H1 (cell line): ENCODE results near the gene MIEF2. TPM values are rescaled to one million over a fixed set of nuclear protein-coding genes. Genes with fewer than 3 reads are reported as not detected.

Experiments
- CTCF ChIA-PET: fragments of 300-600 bp; sonication (Branson Sonifier 250); formaldehyde crosslinking; loops from one replicate; lab custom pipeline; 2021; ENCODE audit not compliant: partially characterized antibody; lab: Charles Lee
- POLR2A ChIA-PET: fragments of 300-600 bp; sonication (Branson Sonifier 250); formaldehyde crosslinking; loops from one replicate; lab custom pipeline; 2021; ENCODE audit warnings: inconsistent platforms; ENCODE audit not compliant: partially characterized antibody; lab: Charles Lee
- DNase-seq, 2 experiments: peaks; one replicate each; pipeline versions ENCODE4 v3.0.0 to v3.0.0-alpha.2; 2010 to 2022; ENCODE audit warnings: low spot score in 2 of 2, low read depth in 1 of 2, mixed read lengths in 1 of 2
- FAIRE-seq: peaks from 2 replicates; lab custom pipeline; 2011; peaks lifted over from hg19 to GRCh38; lab: Jason Lieb, UNC
- H2AFZ ChIP-seq: 2 replicates; pipeline ENCODE4 v1.8.1; 2012; ENCODE audit warnings: low read length, inconsistent platforms
- H2AK5ac ChIP-seq: 2 replicates; pipeline ENCODE4 v1.6.1; 2013; ENCODE audit warnings: low read depth, low read length
- H2BK120ac ChIP-seq: replicated peaks from 2 replicates; pipeline ENCODE3; 2013; ENCODE audit warnings: low read depth, low read length, inconsistent platforms
- H2BK12ac ChIP-seq: 2 replicates; pipeline ENCODE4 v1.6.1; 2013; ENCODE audit warnings: low read depth, low read length
- H2BK15ac ChIP-seq: 2 replicates; pipeline ENCODE4 v1.6.1; 2013; ENCODE audit warnings: low read length
- H2BK20ac ChIP-seq: 2 replicates; pipeline ENCODE4 v1.6.1; 2013; ENCODE audit warnings: low read length
- H2BK5ac ChIP-seq: 2 replicates; pipeline ENCODE4 v1.6.1; 2013; ENCODE audit warnings: low read depth, low read length
- H3K14ac ChIP-seq: 2 replicates; pipeline ENCODE4 v1.6.1; 2013; ENCODE audit warnings: inconsistent platforms; ENCODE audit not compliant: insufficient read length
- H3K18ac ChIP-seq: 2 replicates; pipeline ENCODE4 v1.6.1; 2013; ENCODE audit warnings: low read length; ENCODE audit errors: extremely low read depth
- H3K23ac ChIP-seq: 2 replicates; pipeline ENCODE4 v1.6.1; 2013; ENCODE audit warnings: inconsistent platforms; ENCODE audit not compliant: insufficient read length
- H3K23me2 ChIP-seq: 2 replicates; pipeline ENCODE4 v1.6.1; 2013; ENCODE audit warnings: low read depth, low read length
- H3K27ac ChIP-seq: 2 replicates; pipeline ENCODE4 v1.6.1; 2011; ENCODE audit warnings: low read depth, low read length, inconsistent platforms
- H3K27me3 ChIP-seq, 4 experiments: replicated peaks in 1 of 4; 1 replicate in 1 of 4; 2 replicates in 3 of 4; pipeline versions ENCODE4 v1.6.1 to v1.8.1; 2011 to 2013; ENCODE audit warnings: low read length in 3 of 4, mild to moderate bottlenecking in 3 of 4, inconsistent platforms in 2 of 4, mixed read lengths in 2 of 4, moderate library complexity in 1 of 4; ENCODE audit not compliant: control insufficient read depth in 3 of 4, insufficient read depth in 3 of 4; ENCODE audit errors: extremely low read depth in 1 of 4
- H3K36me3 ChIP-seq, 4 experiments: 2 replicates each; pipeline versions ENCODE4 v1.6.1 to v1.8.1; 2011 to 2013; ENCODE audit warnings: mild to moderate bottlenecking in 4 of 4, low read length in 3 of 4, moderate library complexity in 2 of 4, control low read depth in 1 of 4, inconsistent platforms in 1 of 4; ENCODE audit not compliant: insufficient read depth in 4 of 4, control insufficient read depth in 2 of 4
- H3K4ac ChIP-seq: replicated peaks from 2 replicates; pipeline ENCODE3; 2013; ENCODE audit warnings: low read length, low read depth, mixed read lengths, inconsistent platforms; ENCODE audit not compliant: insufficient read length
- H3K4me1 ChIP-seq, 4 experiments: replicated peaks in 1 of 4; 1 replicate in 1 of 4; 2 replicates in 3 of 4; pipeline versions ENCODE4 v1.6.1 to v1.8.1; 2011 to 2013; ENCODE audit warnings: low read length in 3 of 4, inconsistent platforms in 2 of 4, mixed read lengths in 1 of 4; ENCODE audit not compliant: insufficient read depth in 4 of 4, control insufficient read depth in 3 of 4
- H3K4me2 ChIP-seq, 2 experiments: 2 replicates each; pipeline versions ENCODE4 v1.6.1 to v1.8.1; 2011 to 2013; ENCODE audit warnings: low read depth in 2 of 2, low read length in 2 of 2, control low read depth in 1 of 2, inconsistent platforms in 1 of 2, mild to moderate bottlenecking in 1 of 2; ENCODE audit not compliant: insufficient read depth in 1 of 2
- H3K4me3 ChIP-seq, 4 experiments: fragments of 200-600, 300-600 bp in 1 of 4; sonication (generic), shearing (Covaris generic), sonication (Bioruptor Twin) in 1 of 4; 2 replicates each; pipeline versions ENCODE4 v1.5.1 to v1.8.1; 2011 to 2016; ENCODE audit warnings: low read length in 4 of 4, low read depth in 3 of 4, control low read depth in 2 of 4, inconsistent platforms in 2 of 4, mild to moderate bottlenecking in 2 of 4, mixed read lengths in 1 of 4, moderate library complexity in 1 of 4; ENCODE audit not compliant: insufficient read depth in 2 of 4; ENCODE audit errors: extremely low read depth in 1 of 4
- H3K56ac ChIP-seq: replicated peaks from 2 replicates; pipeline ENCODE3; 2013; ENCODE audit warnings: low read depth, mild to moderate bottlenecking, mixed read lengths, low read length, inconsistent platforms; ENCODE audit not compliant: insufficient read length
- H3K79me1 ChIP-seq: 2 replicates; pipeline ENCODE4 v1.6.1; 2013; ENCODE audit warnings: low read depth, low read length, control low read depth
- H3K79me2 ChIP-seq, 2 experiments: 2 replicates each; pipeline versions ENCODE4 v1.6.1 to v1.8.1; 2012 to 2013; ENCODE audit warnings: low read length in 2 of 2, mild to moderate bottlenecking in 2 of 2, inconsistent platforms in 1 of 2; ENCODE audit not compliant: insufficient read depth in 2 of 2, control insufficient read depth in 1 of 2
- H3K9ac ChIP-seq, 4 experiments: replicated peaks in 1 of 4; 1 replicate in 1 of 4; 2 replicates in 3 of 4; pipeline versions ENCODE4 v1.6.1 to v1.8.1; 2011 to 2013; ENCODE audit warnings: low read depth in 3 of 4, low read length in 3 of 4, control low read depth in 2 of 4, mild to moderate bottlenecking in 2 of 4, moderate library complexity in 2 of 4, inconsistent platforms in 1 of 4; ENCODE audit errors: extremely low read depth in 1 of 4
- H3K9me3 ChIP-seq, 2 experiments: 2 replicates each; pipeline versions ENCODE4 v1.6.1 to v1.8.1; 2012 to 2013; ENCODE audit warnings: mild to moderate bottlenecking in 2 of 2, moderate library complexity in 2 of 2, control low read depth in 1 of 2, inconsistent platforms in 1 of 2, low read depth in 1 of 2, low read length in 1 of 2, mixed read lengths in 1 of 2; ENCODE audit not compliant: insufficient read depth in 2 of 2
- H4K20me1 ChIP-seq, 2 experiments: replicated peaks in 1 of 2; 2 replicates each; pipeline versions ENCODE3 to v1.8.1; 2011 to 2013; ENCODE audit warnings: inconsistent platforms in 2 of 2, low read length in 2 of 2, mild to moderate bottlenecking in 1 of 2; ENCODE audit not compliant: insufficient read depth in 2 of 2, control insufficient read depth in 1 of 2
- H4K5ac ChIP-seq: 2 replicates; pipeline ENCODE4 v1.6.1; 2013; ENCODE audit warnings: low read length, low read depth, mixed read lengths, inconsistent platforms; ENCODE audit not compliant: insufficient read length
- H4K8ac ChIP-seq: 2 replicates; pipeline ENCODE4 v1.8.0; 2013; ENCODE audit warnings: mild to moderate bottlenecking, moderate library complexity, low read length, inconsistent platforms; ENCODE audit not compliant: insufficient read depth; ENCODE audit errors: extremely low read depth
- H4K91ac ChIP-seq: replicated peaks from 2 replicates; pipeline ENCODE3; 2013; ENCODE audit warnings: low read length, mixed read lengths, inconsistent platforms; ENCODE audit not compliant: insufficient read length
- GABPA ChIP-seq: IDR thresholded peaks from 2 replicates; pipeline ENCODE4 v1.6.1; 2011; ENCODE audit warnings: mild to moderate bottlenecking, low read length, moderate library complexity, borderline replicate concordance; ENCODE audit not compliant: insufficient read depth
- POLR2AphosphoS5 ChIP-seq: IDR thresholded peaks from 2 replicates; pipeline ENCODE4 v1.6.1; 2011; ENCODE audit warnings: low read depth, low read length
- WGBS, 2 experiments: shearing (Covaris generic) in 1 of 2; methylation state at CpG; one replicate each; pipeline versions ENCODE4 v1.1.6 to v1.1.7; 2013 to 2015; ENCODE audit warnings: low lambda C conversion rate in 2 of 2, mixed read lengths in 2 of 2, inconsistent platforms in 1 of 2, low coverage in 1 of 2, missing lambda C conversion rate in 1 of 2; ENCODE audit not compliant: insufficient replicate concordance in 2 of 2, insufficient coverage in 1 of 2, insufficient read length in 1 of 2; ENCODE audit errors: extremely low coverage in 1 of 2, missing lambda C conversion rate in 1 of 2; 5-methylcytosine and 5-hydroxymethylcytosine counted together
- polyA plus RNA-seq, 7 experiments: library from polyadenylated mRNA; depleted of rRNA in 3 of 7; stranded (reverse) in 5 of 7; unstranded in 2 of 7; fragments of >200 nt in 5 of 7; fragments of 200-250 nt in 2 of 7; gene quantifications; 1 replicate in 5 of 7; 2 replicates in 1 of 7; 4 replicates in 1 of 7; pipeline versions ENCODE4 v1.2.1 to v1.2.3, GENCODE V29; 2011 to 2013; ENCODE audit warnings: missing spikeins in 2 of 7, mixed read lengths in 2 of 7
- total RNA-seq: library from RNA; stranded (reverse); fragmentation: NEBNext Ultra II Directional; extraction: Animal tissue kit (Norgen Biotek cat#: 25700); gene quantifications from 2 replicates; pipeline ENCODE4 v1.2.1, GENCODE V29; 2021

MIEF2 gene
- total and polyA plus RNA-seq, 2 of the 8 experiments (the other 6 are each of a cell fraction or from before 2014, with no cell fraction given) = 9.9 to 24.9 TPM

DNA sequence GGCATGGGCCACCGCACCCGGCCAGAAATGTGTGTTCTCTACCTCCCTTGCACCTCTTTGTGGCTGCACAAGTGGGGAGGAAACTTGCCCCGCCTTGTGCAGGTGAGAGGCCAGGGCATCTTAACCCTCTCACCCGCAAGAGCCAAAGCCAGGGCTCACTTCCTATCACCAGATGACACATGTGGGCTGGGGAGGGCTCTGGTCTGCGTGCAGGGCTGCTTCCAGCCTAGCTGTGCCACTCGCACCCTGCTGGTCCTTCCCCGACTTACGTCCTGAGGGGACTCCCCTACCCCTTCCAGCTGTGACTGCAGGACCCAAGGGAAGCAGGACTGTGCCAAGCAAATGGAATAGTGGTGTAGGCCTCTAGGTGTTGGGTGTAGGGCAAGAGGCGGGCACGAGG, 6.9 kb downstream of the MIEF2 start:
- H4K20me1 ChIP-seq = peaks cover 2% of the 10 kb centered on the region in 2 experiments
- no peak overlapping the region for H3K23ac ChIP-seq
- ChIA-PET POLR2A (interaction anchor here (0.7 to 11.3 kb wide), 9 partner anchors 5 to 121 kb away, joined by 3 to 114 read pairs (median 7); partner anchors contain the start of genes FLII, MIEF2, SMCR8 and TOP3A), CTCF (interaction anchor here (1.6 to 3.3 kb wide), 2 partner anchors 19 to 26 kb away, joined by 4 to 17 read pairs; no protein-coding TSS in a partner anchor)
- H3K23me2 ChIP-seq = no peaks in the 10 kb centered on the region; the same call in 1 of the 2 replicates
- H3K4me2 ChIP-seq = no peak overlapping the region
- no peak overlapping the region for H3K27ac ChIP-seq
- no peaks in the 10 kb centered on the region for H3K9me3 ChIP-seq
- H3K9ac ChIP-seq = peak overlapping the region in 1 of 4 experiments; percentile 13; a peak in 1 of 7 replicates
- WGBS, 2 experiments = 83% methylated on average over 10 of the region's 10 CpGs; no CpG with 5 or more reads in 1 of the 2 experiments
- H2BK20ac ChIP-seq = no peak overlapping the region
- DNase-seq (no peak), FAIRE-seq (no peak)
- no peaks in the 10 kb centered on the region for H3K27me3 ChIP-seq
- no peak overlapping the region for H2BK120ac ChIP-seq
- peak overlapping the region; percentile 46 for H3K4ac ChIP-seq
- peak overlapping the region; percentile 60; the same call in 1 of the 2 replicates for H3K18ac ChIP-seq
- no peak overlapping the region for H3K56ac ChIP-seq
- H4K5ac ChIP-seq = no peak overlapping the region
- H2AK5ac ChIP-seq = peak overlapping the region; percentile 4; the same call in 1 of the 2 replicates
- H4K91ac ChIP-seq = no peak overlapping the region
- no peak overlapping the region for H3K4me3 ChIP-seq
- no peak overlapping the region for H2BK15ac ChIP-seq
- H3K4me1 ChIP-seq = peaks cover 0 to 10% (median 2%) of the 10 kb centered on the region in 4 experiments; a peak in 4 of 7 replicates
- no peak overlapping the region; the same call in 1 of the 2 replicates for H4K8ac ChIP-seq
- no peaks in the 10 kb centered on the region; the same call in 1 of the 2 replicates for H3K79me1 ChIP-seq
- H2BK5ac ChIP-seq = peak overlapping the region; percentile 27; the same call in 1 of the 2 replicates
- H2AFZ ChIP-seq = no peak overlapping the region
- TF ChIP-seq POLR2AphosphoS5 = 0 out of 2 replicates have a peak, but pooled peaks have one; percentile 9
- TF ChIP-seq GABPA = no peak
- peaks cover 3 to 19% (median 10%) of the 10 kb centered on the region in 4 experiments; a peak in 7 of 8 replicates for H3K36me3 ChIP-seq
- no peak overlapping the region for H3K14ac ChIP-seq
- H2BK12ac ChIP-seq = 0 out of 2 replicates have a peak overlapping the region, but pooled peaks have one; percentile 33
- 0 out of 4 replicates have a peak, but pooled peaks cover 0 to 2% of the 10 kb centered on the region in 2 experiments for H3K79me2 ChIP-seq
